PC-9 (cell line): Measurements from ENCODE around the gene HAL. TPM values are rescaled to one million over a fixed set of nuclear protein-coding genes. Genes with fewer than 3 reads are reported as not detected.

Experiments used
- BruUV-seq: library from RNA; stranded (reverse); fragments of 400-500 nt; replicated peaks from 2 replicates; lab custom pipeline; 2021; lab: Mats Ljungman, UMichigan
- CTCF ChIA-PET: fragments of 300-600 bp; sonication (Branson Sonifier 250); formaldehyde crosslinking; loops from one replicate; lab custom pipeline; 2022; ENCODE audit warnings: antibody characterized with exemption; lab: Charles Lee
- POLR2A ChIA-PET: fragments of 300-600 bp; sonication (Branson Sonifier 250); formaldehyde crosslinking; loops from one replicate; lab custom pipeline; 2022; ENCODE audit warnings: antibody characterized with exemption; ENCODE audit not compliant: unreplicated experiment; lab: Charles Lee
- DNase-seq, 2 experiments: peaks; one replicate each; pipeline versions ENCODE4 v3.0.0 to v3.0.0-alpha.2; 2015 to 2022; ENCODE audit warnings: mixed read lengths in 1 of 2
- H2AFZ ChIP-seq: fragments of 200-600 bp; sonication (generic); 2 replicates; pipeline ENCODE4 v1.8.1; 2017; ENCODE audit warnings: antibody characterized with exemption
- H3F3A ChIP-seq: fragments of 200-600 bp; sonication (generic); 2 replicates; pipeline ENCODE4 v1.8.1; 2017; ENCODE audit warnings: antibody characterized with exemption, mild to moderate bottlenecking, low read depth; ENCODE audit not compliant: insufficient read depth
- H3K27ac ChIP-seq: fragments of 200-600 bp; sonication (generic); 2 replicates; pipeline ENCODE4 v1.6.1; 2016; ENCODE audit warnings: mixed run types
- H3K27me3 ChIP-seq: fragments of 200-600 bp; sonication (generic); 2 replicates; pipeline ENCODE4 v1.6.1; 2016; ENCODE audit warnings: low read depth, mixed run types; ENCODE audit not compliant: insufficient read depth
- H3K36me3 ChIP-seq: fragments of 200-600 bp; sonication (generic); 2 replicates; pipeline ENCODE4 v1.6.1; 2016; ENCODE audit warnings: low read depth, mixed run types
- H3K4me1 ChIP-seq: fragments of 200-600 bp; sonication (generic); replicated peaks from 2 replicates; pipeline ENCODE4 v1.6.1; 2016; ENCODE audit warnings: mixed run types; ENCODE audit not compliant: insufficient read depth
- H3K4me2 ChIP-seq: fragments of 200-600 bp; sonication (generic); 2 replicates; pipeline ENCODE4 v1.6.1; 2017; ENCODE audit warnings: mixed run types
- H3K4me3 ChIP-seq: fragments of 200-600 bp; sonication (generic); 2 replicates; pipeline ENCODE4 v1.6.1; 2016; ENCODE audit warnings: mixed run types
- H3K79me2 ChIP-seq: fragments of 200-600 bp; sonication (generic); 2 replicates; pipeline ENCODE4 v1.6.1; 2017; ENCODE audit warnings: low read depth, mixed run types
- H3K9me2 ChIP-seq: fragments of 200-600 bp; sonication (generic); 2 replicates; pipeline ENCODE4 v1.8.1; 2017; ENCODE audit warnings: mild to moderate bottlenecking; ENCODE audit not compliant: insufficient read depth
- H3K9me3 ChIP-seq: fragments of 200-600 bp; sonication (generic); 2 replicates; pipeline ENCODE4 v1.8.1; 2016; ENCODE audit warnings: low read depth; ENCODE audit not compliant: insufficient read depth
- H4K20me1 ChIP-seq: fragments of 200-600 bp; sonication (generic); 2 replicates; pipeline ENCODE4 v1.8.1; 2017; ENCODE audit not compliant: insufficient read depth
- EZH2 ChIP-seq: fragments of 200-600 bp; sonication (generic); IDR thresholded peaks from 2 replicates; pipeline ENCODE4 v1.8.0; 2017; ENCODE audit warnings: antibody characterized with exemption, low read depth
- intact Hi-C: fragments of 100-400 bp; cut with micrococcal nuclease; formaldehyde crosslinking; loops from one replicate; pipeline ENCODE4 v1.10.0; 2022; ENCODE audit not compliant: unreplicated experiment
- total RNA-seq: library from RNA; stranded (reverse); gene quantifications from 2 replicates; pipeline ENCODE4 v1.2.3, GENCODE V29; 2021
- TF ChIP-seq, protein P1 (sequence below): fragments of 200-600 bp; sonication (generic); conservative IDR thresholded peaks from 2 replicates; pipeline ENCODE4 v1.6.1; 2017; ENCODE audit warnings: mixed run types, antibody characterized with exemption, mild to moderate bottlenecking, moderate library complexity

HAL gene
- total RNA-seq, 1 experiment from 2014 or later, result 1.3 TPM

GRCh38 chr12:95993907-95994306 is 2.2 kb downstream of the HAL start:
- H2AFZ ChIP-seq, result no peak overlapping the region
- peaks cover 37% of the 10 kb centered on the region for H3K4me1 ChIP-seq
- H3K9me3 ChIP-seq, result no peaks in the 10 kb centered on the region
- DNase-seq, result no peak
- ChIA-PET CTCF (no interaction called here), POLR2A (interaction anchor here (0.6 kb wide), 1 partner anchor 19 kb away, joined by 3 read pairs; no protein-coding TSS in a partner anchor)
- no peaks in the 10 kb centered on the region for H4K20me1 ChIP-seq
- H3K27me3 ChIP-seq, result no peaks in the 10 kb centered on the region
- peaks cover 32% of the 10 kb centered on the region for H3F3A ChIP-seq
- H3K79me2 ChIP-seq, result no peaks in the 10 kb centered on the region
- no peaks in the 10 kb centered on the region for H3K36me3 ChIP-seq
- no peak for TF ChIP-seq EZH2
- TF ChIP-seq, protein P1, sequence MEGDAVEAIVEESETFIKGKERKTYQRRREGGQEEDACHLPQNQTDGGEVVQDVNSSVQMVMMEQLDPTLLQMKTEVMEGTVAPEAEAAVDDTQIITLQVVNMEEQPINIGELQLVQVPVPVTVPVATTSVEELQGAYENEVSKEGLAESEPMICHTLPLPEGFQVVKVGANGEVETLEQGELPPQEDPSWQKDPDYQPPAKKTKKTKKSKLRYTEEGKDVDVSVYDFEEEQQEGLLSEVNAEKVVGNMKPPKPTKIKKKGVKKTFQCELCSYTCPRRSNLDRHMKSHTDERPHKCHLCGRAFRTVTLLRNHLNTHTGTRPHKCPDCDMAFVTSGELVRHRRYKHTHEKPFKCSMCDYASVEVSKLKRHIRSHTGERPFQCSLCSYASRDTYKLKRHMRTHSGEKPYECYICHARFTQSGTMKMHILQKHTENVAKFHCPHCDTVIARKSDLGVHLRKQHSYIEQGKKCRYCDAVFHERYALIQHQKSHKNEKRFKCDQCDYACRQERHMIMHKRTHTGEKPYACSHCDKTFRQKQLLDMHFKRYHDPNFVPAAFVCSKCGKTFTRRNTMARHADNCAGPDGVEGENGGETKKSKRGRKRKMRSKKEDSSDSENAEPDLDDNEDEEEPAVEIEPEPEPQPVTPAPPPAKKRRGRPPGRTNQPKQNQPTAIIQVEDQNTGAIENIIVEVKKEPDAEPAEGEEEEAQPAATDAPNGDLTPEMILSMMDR, result no peak
- no peaks in the 10 kb centered on the region for H3K9me2 ChIP-seq
- intact Hi-C loops, result no loop called here
- BruUV-seq, result no TSS peak
- H3K4me2 ChIP-seq, result no peak overlapping the region
- H3K4me3 ChIP-seq, result no peak overlapping the region
- H3K27ac ChIP-seq, result no peak overlapping the region

DNA sequence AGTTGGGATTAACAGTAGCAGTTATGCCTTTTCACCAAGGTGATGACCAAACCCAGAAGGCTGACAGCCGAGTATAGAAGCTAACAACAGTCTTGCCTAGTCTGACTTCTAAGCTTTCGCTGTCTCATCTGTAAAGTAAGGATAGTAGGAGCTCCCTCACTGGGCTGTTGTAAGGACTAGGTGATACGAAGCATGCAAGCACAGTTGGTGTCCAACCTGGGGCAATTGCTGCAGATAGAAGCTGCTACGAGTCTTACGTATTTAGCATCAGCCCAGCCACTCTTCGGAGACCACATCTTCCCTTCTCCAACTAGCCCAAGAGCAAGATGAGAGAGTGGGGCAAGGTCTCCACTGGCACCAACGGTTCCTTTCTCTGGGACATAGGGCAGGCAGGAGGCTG is 6.0 kb downstream of the HAL start:
- BruUV-seq, result no TSS peak
- H3K4me2 ChIP-seq, result no peak overlapping the region
- H3K9me3 ChIP-seq, result no peaks in the 10 kb centered on the region
- peaks cover 3% of the 10 kb centered on the region; the same call in 1 of the 2 replicates for H3F3A ChIP-seq
- H3K27ac ChIP-seq, result no peak overlapping the region
- H3K9me2 ChIP-seq, result no peaks in the 10 kb centered on the region
- H3K27me3 ChIP-seq, result no peaks in the 10 kb centered on the region
- H4K20me1 ChIP-seq, result no peaks in the 10 kb centered on the region
- H3K4me3 ChIP-seq, result no peak overlapping the region
- no peak overlapping the region for H2AFZ ChIP-seq
- intact Hi-C loops, result no loop called here
- POLR2A ChIA-PET, result interaction anchor here (0.6 kb wide), 1 partner anchor 729 kb away, joined by 3 read pairs; no protein-coding TSS in a partner anchor
- TF ChIP-seq, protein P1, result no peak
- TF ChIP-seq EZH2, result no peak
- CTCF ChIA-PET, result no interaction called here
- no peaks in the 10 kb centered on the region for H3K79me2 ChIP-seq
- no peaks in the 10 kb centered on the region for H3K36me3 ChIP-seq
- no peaks in the 10 kb centered on the region; the same call in 1 of the 2 replicates for H3K4me1 ChIP-seq
- no peak for DNase-seq

DNA sequence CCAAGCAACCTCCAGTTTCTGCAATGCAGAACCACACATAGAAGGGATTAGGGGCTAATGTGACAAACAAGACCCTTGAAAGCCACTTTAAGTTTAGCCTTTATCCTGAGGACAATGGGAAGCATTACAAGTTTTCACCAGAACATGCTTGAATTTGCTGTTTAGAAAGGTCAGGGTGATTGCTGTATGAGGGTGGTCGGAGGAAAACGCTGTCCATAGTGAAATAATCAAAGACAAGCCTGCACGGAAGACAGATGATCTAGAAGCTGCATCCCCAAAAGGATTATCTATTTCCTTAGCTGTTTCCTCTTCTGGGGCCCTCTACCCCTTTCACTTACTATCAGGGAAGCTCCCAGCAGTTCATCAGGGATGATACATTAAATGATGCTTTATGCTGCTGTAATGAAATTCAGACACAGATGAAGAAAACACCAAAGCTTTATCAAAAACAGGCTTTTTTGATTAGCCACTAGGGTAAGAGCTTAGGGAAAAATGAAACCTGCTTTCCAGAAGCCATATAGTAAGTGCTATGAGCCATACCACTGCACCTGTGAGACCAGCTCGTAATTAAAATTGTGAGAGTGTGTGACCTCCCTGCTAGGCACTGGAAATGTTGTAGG is 6.5 kb downstream of the HAL start:
- Histone ChIP-seq H3K4me2 (no peak overlapping the region), H3F3A (no peaks in the 10 kb centered on the region), H3K4me3 (no peak overlapping the region), H3K27me3 (no peaks in the 10 kb centered on the region), H3K4me1 (no peaks in the 10 kb centered on the region), H3K9me2 (no peaks in the 10 kb centered on the region), H3K36me3 (no peaks in the 10 kb centered on the region), H3K9me3 (no peaks in the 10 kb centered on the region), H3K27ac (no peak overlapping the region), H3K79me2 (no peaks in the 10 kb centered on the region), H2AFZ (no peak overlapping the region), H4K20me1 (no peaks in the 10 kb centered on the region)
- CTCF ChIA-PET, result no interaction called here
- DNase-seq, result no peak
- POLR2A ChIA-PET, result interaction anchor here (0.6 kb wide), 1 partner anchor 729 kb away, joined by 3 read pairs; no protein-coding TSS in a partner anchor
- no TSS peak for BruUV-seq
- intact Hi-C loops, result no loop called here
- TF ChIP-seq EZH2, result no peak
- TF ChIP-seq, protein P1, result no peak
